ENCODE data around the gene LYZL2. TPM values are rescaled to one million over a fixed set of nuclear protein-coding genes. Genes with fewer than 3 reads are reported as not detected.

LYZL2 gene
- total and polyA plus RNA-seq, 9 of the 15 experiments (the other 6 are each of a cell fraction or from before 2014, with no cell fraction given) = not detected

DNA sequence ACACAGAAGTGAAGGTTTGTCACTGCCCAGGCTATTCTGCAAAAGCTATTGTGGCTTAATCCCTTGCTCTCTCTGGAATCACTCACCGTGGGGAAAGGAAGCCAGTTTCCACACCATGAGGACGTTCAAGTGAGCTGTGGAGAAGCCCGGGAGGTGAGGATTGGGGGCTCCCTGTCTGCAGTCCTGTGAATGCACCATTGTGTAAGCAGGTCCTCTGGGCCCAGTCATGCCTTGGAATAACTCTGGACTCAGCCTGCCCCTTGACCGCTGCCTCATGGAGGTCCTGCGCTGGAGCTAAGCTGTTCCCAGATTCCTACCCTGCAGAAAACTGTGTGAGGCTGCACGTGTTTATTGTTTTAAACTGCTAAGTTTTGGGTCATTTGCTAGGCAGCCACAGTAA, 33.5 kb downstream of the LYZL2 start (continued):
- TF ChIP-seq ETV6 (IDR thresholded peaks at IDR 0.05; ENCODE audit: borderline replicate concordance in 1 of 2, low read depth in 2 of 2, low read length in 1 of 2) (no peak), ETV6 (CRISPR knock-in tag; IDR thresholded peaks at IDR 0.05; ENCODE audit: borderline replicate concordance) (no peak), CBFA2T2 (conservative IDR thresholded peaks at IDR 0.05) (no peak), ETV5 (CRISPR knock-in tag; IDR thresholded peaks at IDR 0.05; ENCODE audit: low read depth) (no peak), ZNF830 (CRISPR knock-in tag; IDR thresholded peaks at IDR 0.05) (no peak)
- TF ChIP-seq, protein P1, sequence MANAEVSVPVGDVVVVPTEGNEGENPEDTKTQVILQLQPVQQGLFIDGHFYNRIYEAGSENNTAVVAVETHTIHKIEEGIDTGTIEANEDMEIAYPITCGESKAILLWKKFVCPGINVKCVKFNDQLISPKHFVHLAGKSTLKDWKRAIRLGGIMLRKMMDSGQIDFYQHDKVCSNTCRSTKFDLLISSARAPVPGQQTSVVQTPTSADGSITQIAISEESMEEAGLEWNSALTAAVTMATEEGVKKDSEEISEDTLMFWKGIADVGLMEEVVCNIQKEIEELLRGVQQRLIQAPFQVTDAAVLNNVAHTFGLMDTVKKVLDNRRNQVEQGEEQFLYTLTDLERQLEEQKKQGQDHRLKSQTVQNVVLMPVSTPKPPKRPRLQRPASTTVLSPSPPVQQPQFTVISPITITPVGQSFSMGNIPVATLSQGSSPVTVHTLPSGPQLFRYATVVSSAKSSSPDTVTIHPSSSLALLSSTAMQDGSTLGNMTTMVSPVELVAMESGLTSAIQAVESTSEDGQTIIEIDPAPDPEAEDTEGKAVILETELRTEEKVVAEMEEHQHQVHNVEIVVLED (CRISPR knock-in tag; IDR thresholded peaks at IDR 0.05) = no peak
- TF ChIP-seq, protein P2, sequence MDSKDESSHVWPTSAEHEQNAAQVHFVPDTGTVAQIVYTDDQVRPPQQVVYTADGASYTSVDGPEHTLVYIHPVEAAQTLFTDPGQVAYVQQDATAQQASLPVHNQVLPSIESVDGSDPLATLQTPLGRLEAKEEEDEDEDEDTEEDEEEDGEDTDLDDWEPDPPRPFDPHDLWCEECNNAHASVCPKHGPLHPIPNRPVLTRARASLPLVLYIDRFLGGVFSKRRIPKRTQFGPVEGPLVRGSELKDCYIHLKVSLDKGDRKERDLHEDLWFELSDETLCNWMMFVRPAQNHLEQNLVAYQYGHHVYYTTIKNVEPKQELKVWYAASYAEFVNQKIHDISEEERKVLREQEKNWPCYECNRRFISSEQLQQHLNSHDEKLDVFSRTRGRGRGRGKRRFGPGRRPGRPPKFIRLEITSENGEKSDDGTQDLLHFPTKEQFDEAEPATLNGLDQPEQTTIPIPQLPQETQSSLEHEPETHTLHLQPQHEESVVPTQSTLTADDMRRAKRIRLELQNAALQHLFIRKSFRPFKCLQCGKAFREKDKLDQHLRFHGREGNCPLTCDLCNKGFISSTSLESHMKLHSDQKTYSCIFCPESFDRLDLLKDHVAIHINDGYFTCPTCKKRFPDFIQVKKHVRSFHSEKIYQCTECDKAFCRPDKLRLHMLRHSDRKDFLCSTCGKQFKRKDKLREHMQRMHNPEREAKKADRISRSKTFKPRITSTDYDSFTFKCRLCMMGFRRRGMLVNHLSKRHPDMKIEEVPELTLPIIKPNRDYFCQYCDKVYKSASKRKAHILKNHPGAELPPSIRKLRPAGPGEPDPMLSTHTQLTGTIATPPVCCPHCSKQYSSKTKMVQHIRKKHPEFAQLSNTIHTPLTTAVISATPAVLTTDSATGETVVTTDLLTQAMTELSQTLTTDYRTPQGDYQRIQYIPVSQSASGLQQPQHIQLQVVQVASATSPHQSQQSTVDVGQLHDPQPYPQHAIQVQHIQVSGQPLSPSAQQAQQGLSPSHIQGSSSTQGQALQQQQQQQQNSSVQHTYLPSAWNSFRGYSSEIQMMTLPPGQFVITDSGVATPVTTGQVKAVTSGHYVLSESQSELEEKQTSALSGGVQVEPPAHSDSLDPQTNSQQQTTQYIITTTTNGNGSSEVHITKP (IDR thresholded peaks at IDR 0.05; ENCODE audit: partially characterized antibody) = no peak
